ENCODE data around the gene ARMH3.

DNA sequence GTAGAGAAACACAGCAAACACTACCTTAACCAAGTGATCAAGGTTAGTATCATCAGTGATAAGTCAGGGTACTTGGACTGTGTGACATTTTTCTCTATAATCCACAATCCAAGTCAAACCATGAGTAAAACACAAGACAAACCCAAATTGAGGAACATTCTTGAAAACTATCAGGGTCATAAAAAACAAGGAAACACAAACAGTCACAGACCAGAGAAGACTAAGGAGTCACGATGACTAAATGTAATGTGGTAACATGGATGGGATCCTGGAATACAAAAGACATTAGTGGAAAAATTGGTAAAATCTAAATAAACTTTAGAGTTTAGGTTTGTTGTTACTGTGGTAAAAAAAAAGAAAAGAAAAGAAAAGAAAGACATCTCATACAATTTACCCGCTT is 103.8 kb downstream of the ARMH3 start:
- TF ChIP-seq POLR2AphosphoS5 (IDR thresholded peaks at IDR 0.05) = no peak
- TF ChIP-seq POLR2A (IDR thresholded peaks at IDR 0.05) = no peak
- TF ChIP-seq, protein P1, sequence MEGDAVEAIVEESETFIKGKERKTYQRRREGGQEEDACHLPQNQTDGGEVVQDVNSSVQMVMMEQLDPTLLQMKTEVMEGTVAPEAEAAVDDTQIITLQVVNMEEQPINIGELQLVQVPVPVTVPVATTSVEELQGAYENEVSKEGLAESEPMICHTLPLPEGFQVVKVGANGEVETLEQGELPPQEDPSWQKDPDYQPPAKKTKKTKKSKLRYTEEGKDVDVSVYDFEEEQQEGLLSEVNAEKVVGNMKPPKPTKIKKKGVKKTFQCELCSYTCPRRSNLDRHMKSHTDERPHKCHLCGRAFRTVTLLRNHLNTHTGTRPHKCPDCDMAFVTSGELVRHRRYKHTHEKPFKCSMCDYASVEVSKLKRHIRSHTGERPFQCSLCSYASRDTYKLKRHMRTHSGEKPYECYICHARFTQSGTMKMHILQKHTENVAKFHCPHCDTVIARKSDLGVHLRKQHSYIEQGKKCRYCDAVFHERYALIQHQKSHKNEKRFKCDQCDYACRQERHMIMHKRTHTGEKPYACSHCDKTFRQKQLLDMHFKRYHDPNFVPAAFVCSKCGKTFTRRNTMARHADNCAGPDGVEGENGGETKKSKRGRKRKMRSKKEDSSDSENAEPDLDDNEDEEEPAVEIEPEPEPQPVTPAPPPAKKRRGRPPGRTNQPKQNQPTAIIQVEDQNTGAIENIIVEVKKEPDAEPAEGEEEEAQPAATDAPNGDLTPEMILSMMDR (IDR thresholded peaks at IDR 0.05) = no peak

Data from stomach (tissue), 4 donors.